ENCODE measurements around the gene CCT6B. TPM values are rescaled to one million over a fixed set of nuclear protein-coding genes. Genes with fewer than 3 reads are reported as not detected.

CCT6B gene
- total RNA-seq, 1 experiment from 2014 or later = 0.60 TPM

- Histone ChIP-seq H3K4me1 (ENCODE audit: insufficient read depth, low read length, poor library complexity, severe bottlenecking) (no peaks in the 10 kb centered on the region), H3K27me3 (replicated peaks; ENCODE audit: insufficient read depth, low read depth, low read length, poor library complexity) (no peaks in the 10 kb centered on the region), H3K9me3 (ENCODE audit: low read depth, low read length, poor library complexity, severe bottlenecking) (no peaks in the 10 kb centered on the region), H3K27ac (ENCODE audit: low read depth, low read length, poor library complexity, severe bottlenecking) (no peak overlapping the region), H3K36me3 (ENCODE audit: insufficient read depth, low read length, poor library complexity, severe bottlenecking) (no peaks in the 10 kb centered on the region), H3K4me3 (ENCODE audit: low read depth, low read length, poor library complexity, severe bottlenecking) (no peak overlapping the region)
- no TSS peak for BruUV-seq (replicated peaks)
- DNase-seq (ENCODE audit: low spot score) = no peak
- TF ChIP-seq, protein P1, sequence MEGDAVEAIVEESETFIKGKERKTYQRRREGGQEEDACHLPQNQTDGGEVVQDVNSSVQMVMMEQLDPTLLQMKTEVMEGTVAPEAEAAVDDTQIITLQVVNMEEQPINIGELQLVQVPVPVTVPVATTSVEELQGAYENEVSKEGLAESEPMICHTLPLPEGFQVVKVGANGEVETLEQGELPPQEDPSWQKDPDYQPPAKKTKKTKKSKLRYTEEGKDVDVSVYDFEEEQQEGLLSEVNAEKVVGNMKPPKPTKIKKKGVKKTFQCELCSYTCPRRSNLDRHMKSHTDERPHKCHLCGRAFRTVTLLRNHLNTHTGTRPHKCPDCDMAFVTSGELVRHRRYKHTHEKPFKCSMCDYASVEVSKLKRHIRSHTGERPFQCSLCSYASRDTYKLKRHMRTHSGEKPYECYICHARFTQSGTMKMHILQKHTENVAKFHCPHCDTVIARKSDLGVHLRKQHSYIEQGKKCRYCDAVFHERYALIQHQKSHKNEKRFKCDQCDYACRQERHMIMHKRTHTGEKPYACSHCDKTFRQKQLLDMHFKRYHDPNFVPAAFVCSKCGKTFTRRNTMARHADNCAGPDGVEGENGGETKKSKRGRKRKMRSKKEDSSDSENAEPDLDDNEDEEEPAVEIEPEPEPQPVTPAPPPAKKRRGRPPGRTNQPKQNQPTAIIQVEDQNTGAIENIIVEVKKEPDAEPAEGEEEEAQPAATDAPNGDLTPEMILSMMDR (conservative IDR thresholded peaks at IDR 0.05; ENCODE audit: low read depth, low read length) = no peak
- no peak for TF ChIP-seq EZH2 (IDR thresholded peaks at IDR 0.05; ENCODE audit: borderline replicate concordance, low read depth, low read length, poor library complexity, severe bottlenecking)
- POLR2A ChIA-PET (ENCODE audit: low non-redundant PET) = no interaction called here
- intact Hi-C loops (cut with micrococcal nuclease; ENCODE audit: unreplicated experiment) = no loop called here
- CTCF ChIA-PET = no interaction called here
Observed at GRCh38 chr17:34920676-34921075, 40.6 kb downstream of the CCT6B start.

GRCh38 chr17:34917381-34917780 lies 43.9 kb downstream of the CCT6B start:
- H3K9me3 ChIP-seq (ENCODE audit: low read depth, low read length, poor library complexity, severe bottlenecking) = no peaks in the 10 kb centered on the region
- no peak for DNase-seq (ENCODE audit: low spot score)
- no peaks in the 10 kb centered on the region for H3K27me3 ChIP-seq (replicated peaks; ENCODE audit: insufficient read depth, low read depth, low read length, poor library complexity)
- BruUV-seq (replicated peaks) = no TSS peak
- CTCF ChIA-PET = no interaction called here
- TF ChIP-seq EZH2 (IDR thresholded peaks at IDR 0.05; ENCODE audit: borderline replicate concordance, low read depth, low read length, poor library complexity, severe bottlenecking) = no peak
- TF ChIP-seq, protein P1 (conservative IDR thresholded peaks at IDR 0.05; ENCODE audit: low read depth, low read length) = no peak
- H3K4me1 ChIP-seq (ENCODE audit: insufficient read depth, low read length, poor library complexity, severe bottlenecking) = no peaks in the 10 kb centered on the region
- H3K36me3 ChIP-seq (ENCODE audit: insufficient read depth, low read length, poor library complexity, severe bottlenecking) = no peaks in the 10 kb centered on the region
- H3K4me3 ChIP-seq (ENCODE audit: low read depth, low read length, poor library complexity, severe bottlenecking) = no peak overlapping the region
- POLR2A ChIA-PET (ENCODE audit: low non-redundant PET) = no interaction called here
- H3K27ac ChIP-seq (ENCODE audit: low read depth, low read length, poor library complexity, severe bottlenecking) = no peak overlapping the region
- intact Hi-C loops (cut with micrococcal nuclease; ENCODE audit: unreplicated experiment) = no loop called here

GRCh38 chr17:34916120-34916519 lies 45.1 kb downstream of the CCT6B start:
- Histone ChIP-seq H3K4me1 (ENCODE audit: insufficient read depth, low read length, poor library complexity, severe bottlenecking) (no peaks in the 10 kb centered on the region), H3K4me3 (ENCODE audit: low read depth, low read length, poor library complexity, severe bottlenecking) (no peak overlapping the region), H3K36me3 (ENCODE audit: insufficient read depth, low read length, poor library complexity, severe bottlenecking) (no peaks in the 10 kb centered on the region), H3K27ac (ENCODE audit: low read depth, low read length, poor library complexity, severe bottlenecking) (no peak overlapping the region), H3K9me3 (ENCODE audit: low read depth, low read length, poor library complexity, severe bottlenecking) (no peaks in the 10 kb centered on the region), H3K27me3 (replicated peaks; ENCODE audit: insufficient read depth, low read depth, low read length, poor library complexity) (no peaks in the 10 kb centered on the region)
- CTCF ChIA-PET = no interaction called here
- POLR2A ChIA-PET (ENCODE audit: low non-redundant PET) = no interaction called here
- no TSS peak for BruUV-seq (replicated peaks)
- intact Hi-C loops (cut with micrococcal nuclease; ENCODE audit: unreplicated experiment) = no loop called here
- TF ChIP-seq, protein P1 (conservative IDR thresholded peaks at IDR 0.05; ENCODE audit: low read depth, low read length) = no peak
- no peak for TF ChIP-seq EZH2 (IDR thresholded peaks at IDR 0.05; ENCODE audit: borderline replicate concordance, low read depth, low read length, poor library complexity, severe bottlenecking)
- no peak for DNase-seq (ENCODE audit: low spot score)

Data from A673 (cell line).